SK-N-MC (cell line): ENCODE measurements around the gene ABCG1.

Source experiments
- EZH2 ChIP-seq: fragments of 200-600 bp; sonication (generic); IDR thresholded peaks from one replicate; pipeline ENCODE4 v1.6.1; 2017; ENCODE audit warnings: antibody characterized with exemption
- POLR2AphosphoS5 ChIP-seq: IDR thresholded peaks from 2 replicates; pipeline ENCODE4 v1.6.1; 2012; ENCODE audit warnings: mild to moderate bottlenecking, low read depth, low read length, borderline replicate concordance

DNA sequence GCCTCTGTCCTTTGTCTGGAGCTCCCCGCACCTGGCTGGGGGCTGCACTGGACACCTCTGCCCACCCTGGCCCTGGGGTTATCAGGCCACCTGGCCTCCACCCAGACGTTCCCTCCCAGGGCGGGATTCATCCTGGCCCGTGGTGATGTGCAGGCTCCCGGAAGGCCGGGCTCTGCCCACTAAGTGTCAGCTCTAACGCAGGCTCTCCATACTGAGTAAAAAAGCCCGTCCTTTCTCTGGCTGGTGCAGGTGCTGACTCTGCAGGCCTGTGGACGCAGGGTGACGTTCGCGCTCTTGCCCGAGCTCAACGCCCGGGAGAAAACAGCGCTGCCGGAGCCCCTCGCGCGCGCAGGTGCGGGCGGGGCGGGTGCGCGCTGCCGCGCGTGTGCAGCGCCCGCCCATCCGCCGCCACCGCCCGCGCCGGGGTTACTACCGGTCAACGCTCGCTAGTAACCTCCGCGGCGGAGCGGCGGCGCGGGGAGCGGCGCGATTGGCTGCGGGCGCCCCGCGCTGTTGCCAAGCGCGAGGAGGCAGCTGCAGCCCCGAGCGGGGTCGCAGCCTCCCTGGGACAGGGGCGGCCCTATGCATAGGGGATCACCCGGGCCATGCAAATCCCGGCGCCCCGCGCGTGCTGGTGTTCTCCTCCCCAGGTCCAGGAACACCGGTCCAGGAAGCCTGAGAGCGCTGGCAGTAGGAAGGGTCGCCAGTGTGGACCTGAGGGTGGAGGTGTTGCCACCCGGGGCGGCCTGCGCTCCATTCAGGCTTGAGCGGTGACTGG, 15.7 kb downstream of the ABCG1 start:
- TF ChIP-seq EZH2 (no peak), POLR2AphosphoS5 (no peak)
